NT2/D1 (cell line): ENCODE data around the gene GLIS1.

Experiments used
- SUZ12 ChIP-seq: IDR thresholded peaks from 2 replicates; pipeline ENCODE4 v1.6.1; 2011; ENCODE audit not compliant: insufficient read length, insufficient read depth; ENCODE audit errors: extremely low read depth
- YY1 ChIP-seq: IDR thresholded peaks from 2 replicates; pipeline ENCODE4 v1.6.1; 2011; ENCODE audit not compliant: insufficient read length, insufficient read depth
- ZNF274 ChIP-seq: IDR thresholded peaks from 2 replicates; pipeline ENCODE4 v1.6.1; 2011; ENCODE audit warnings: mild to moderate bottlenecking, low read depth, low read length

- TF ChIP-seq YY1 (no peak), ZNF274 (no peak), SUZ12 (no peak)
These were observed 138.4 kb downstream of the GLIS1 start for GRCh38 chr1:53600561-53600960.
